HG03378 (cell line): ENCODE measurements around the gene PHF14.

Source experiments
- ATAC-seq: cut with Tn5 transposase; IDR thresholded peaks from one replicate; pipeline ENCODE4 v1.9.1; 2021; ENCODE audit warnings: mild to moderate bottlenecking, moderate library complexity; ENCODE audit not compliant: unreplicated experiment

Gene PHF14

DNA sequence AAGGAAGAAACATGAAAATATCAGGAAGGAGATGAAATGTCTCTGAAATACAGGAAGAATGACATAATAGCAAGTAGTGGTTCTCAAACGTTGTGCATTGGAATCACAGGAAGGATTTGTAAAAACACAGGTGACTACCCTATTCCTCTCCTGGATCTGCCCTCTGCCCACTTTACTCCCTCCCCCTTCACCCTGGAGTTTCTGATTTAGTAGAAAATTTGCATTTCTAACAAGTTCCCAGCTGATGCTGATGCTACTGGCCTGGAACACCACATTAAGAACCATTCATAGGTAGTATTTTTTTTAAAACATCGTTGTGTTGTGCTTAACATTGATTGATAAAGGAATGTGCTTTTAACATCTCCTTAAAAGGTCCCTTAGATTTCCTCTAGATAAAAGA, 130.9 kb downstream of the PHF14 start:
- ATAC-seq, result no peak

DNA sequence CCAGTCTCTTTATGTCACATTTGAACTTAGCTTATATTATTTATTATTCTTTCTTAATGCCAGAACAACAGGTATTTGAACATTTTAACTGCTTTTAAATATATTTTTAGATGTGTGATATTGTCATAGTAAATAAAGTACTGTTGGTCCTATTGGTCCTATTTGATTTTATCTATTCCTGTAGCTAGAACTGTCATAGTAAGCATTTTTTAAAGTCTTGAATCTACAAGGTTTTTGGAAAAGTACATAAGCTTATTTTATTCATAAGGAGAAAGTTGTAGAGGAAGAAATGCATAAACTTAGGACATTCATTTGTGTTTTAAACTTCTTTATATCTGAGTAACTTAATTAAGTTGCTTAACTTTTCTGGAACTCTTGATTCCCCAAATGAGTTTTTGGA, 136.0 kb downstream of the PHF14 start:
- no peak for ATAC-seq

DNA sequence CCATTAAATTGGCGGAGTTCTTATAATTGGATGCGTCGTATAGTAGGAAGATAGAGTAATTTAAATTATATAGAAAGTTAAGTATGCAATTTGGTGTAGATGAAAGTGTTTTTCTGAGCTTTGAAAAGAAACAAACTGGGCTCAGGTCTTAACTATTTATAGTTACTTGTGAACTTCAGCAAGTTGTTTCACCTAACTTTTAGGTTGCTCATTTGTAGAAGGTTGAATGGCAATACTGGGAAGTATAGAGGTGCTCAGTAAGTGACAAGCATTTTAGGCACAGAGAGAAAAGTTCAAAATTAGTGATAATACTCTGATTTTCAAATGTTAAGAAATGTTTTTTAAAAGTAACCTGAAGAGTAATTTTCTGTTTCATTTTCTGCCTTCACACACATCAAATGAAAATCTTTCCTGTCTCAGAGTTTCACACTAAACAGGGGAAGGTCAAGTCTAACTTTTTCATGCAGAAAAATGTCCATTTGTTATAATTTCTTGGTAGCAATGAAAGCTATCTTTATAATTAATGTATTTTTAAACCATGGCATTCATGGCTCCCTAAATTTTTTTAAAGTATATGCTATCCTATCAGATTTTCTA, 146.5 kb downstream of the PHF14 start:
- ATAC-seq, result peak; percentile 55

DNA sequence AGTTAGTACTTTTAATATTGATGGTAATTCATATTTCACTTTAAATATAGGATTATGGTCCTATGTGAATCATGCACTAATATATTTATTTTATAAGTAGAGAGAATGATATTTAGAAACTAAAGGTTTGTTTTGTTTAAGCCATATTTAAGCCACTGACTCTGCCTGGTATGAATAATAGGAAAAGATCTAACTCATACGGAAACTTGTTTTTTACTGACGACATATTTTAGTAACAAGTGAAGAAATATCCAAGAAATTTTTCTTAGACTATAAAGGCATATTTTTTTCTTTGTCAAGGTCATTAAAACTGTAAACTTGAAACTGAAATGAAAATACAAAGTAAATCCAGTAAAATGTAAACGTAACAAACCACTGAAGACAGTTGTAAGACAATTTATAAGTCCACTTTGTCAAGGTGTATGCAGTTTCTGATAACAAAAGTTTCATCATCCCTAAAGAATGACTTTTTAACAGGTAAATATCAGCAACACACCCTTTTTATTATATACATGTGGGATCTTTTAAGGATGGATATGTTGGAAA, 147.1 kb downstream of the PHF14 start:
- peak; percentile 52 for ATAC-seq

DNA sequence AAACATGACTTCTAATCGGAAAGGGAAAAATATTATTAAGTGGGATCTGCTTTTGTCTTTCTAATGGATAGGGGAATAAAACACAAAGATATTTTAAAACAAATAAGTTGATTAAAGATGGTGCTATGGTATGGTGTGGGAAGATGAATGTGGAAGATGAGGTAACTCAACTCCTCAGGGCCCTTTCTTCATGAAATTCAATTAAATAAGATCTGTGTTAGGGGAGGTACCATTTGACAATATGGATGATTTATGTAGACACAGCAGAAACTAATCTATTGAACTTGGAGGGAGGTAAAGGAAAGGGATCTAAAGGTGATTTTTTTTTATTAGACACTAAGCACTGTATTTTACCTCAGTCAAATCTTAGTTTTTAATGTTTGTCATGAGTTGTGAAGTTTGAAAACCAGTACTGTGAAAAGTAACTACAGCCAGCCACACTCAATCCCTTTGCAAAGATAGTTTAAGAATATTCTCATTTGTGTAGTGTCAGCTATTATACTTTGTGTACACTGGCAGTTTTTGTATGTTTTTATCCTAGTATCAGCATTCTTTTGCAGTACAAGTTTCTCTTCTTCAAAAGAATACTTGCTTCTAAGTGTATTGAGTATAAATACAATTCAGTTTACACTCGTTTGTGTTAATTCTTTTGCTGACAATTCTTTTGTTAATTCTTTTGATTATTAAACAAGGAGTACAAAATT, 151.3 kb downstream of the PHF14 start:
- no peak for ATAC-seq

DNA sequence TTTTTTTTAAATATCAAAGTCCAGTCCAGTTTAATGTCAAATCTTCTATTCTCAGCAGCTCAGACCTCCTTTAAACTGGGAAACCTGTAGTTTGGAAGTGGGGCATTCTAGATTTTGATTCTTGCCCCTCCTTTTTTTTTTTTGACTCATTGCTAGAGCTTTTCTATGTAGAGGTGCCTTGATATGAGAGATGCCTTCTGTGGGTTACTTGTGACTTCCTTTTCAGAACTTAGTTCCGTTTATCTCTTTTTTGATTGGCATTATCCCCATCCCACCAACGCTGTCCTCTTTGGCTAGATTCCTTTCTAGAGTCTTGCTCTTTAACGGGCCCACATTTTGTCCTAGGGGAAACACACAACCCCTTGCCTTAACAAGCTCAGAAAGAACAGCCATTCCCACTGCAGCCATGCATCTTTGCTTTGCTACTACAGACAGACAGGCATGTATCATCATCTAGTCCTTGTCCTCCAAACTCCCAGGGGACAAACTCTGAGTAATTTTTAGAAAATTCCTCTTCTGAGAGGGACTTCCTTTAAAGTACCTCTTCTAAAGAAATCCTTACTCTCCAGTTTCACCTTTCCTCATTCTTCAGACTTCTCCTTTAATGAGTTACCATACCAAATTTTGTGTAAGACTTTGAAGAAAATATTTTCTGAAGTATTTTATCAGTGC, 153.6 kb downstream of the PHF14 start:
- ATAC-seq, result peak; percentile 49

DNA sequence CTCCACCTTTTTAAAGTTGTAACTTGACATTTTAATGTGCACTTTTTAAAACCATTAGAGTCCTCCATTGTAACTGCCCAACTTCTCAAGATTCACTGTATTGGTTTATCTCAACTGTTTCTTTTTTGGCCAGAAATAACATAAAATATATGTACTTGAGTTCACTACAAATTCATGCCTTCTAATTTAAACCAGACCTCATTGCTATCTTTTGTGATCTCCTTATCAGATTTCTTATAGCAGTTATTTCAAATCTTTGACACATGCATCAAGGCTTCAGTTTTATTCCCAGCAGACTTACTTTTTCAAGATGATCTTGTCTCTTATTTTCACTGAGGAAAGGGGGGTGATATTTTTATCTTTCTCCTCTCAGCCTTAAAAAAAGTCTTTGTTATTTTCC, 154.3 kb downstream of the PHF14 start:
- ATAC-seq, result no peak

DNA sequence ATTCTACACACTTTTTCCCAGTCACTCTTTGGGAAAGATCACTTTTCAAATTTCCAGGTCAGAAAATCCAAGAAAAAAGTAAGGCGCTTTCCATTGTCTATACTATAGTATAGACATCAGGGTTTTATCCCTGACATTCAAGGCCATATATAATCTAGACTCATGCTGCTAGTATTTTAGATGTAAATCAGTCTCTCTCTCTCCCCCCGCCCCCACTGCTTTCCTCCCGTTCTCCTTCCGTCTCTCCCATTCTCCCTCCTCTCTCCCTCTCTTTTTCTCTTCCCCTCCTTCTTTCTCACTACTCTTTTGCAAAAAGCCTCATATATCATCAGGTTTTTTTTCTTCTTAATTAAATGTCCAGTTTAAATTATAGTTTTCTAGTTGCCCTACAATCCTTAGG, 154.8 kb downstream of the PHF14 start:
- ATAC-seq, result no peak

DNA sequence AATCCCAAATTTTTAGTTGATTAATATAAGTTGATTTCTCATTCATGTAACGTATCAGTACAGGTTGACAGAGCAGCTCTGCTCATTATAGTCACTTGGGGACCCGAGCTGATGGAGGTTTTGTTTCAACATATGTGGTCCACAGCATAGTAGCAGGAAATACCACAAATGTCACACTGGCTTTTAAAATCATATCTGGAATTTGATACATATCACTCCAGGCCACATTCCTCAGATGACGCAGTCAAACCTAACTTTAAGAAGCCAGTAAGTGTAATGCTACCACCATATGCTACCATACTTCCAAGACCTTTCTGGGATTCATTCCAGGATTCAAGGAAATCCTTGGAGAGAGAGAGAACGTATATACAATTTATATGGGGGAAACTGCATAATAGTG, 156.3 kb downstream of the PHF14 start:
- no peak for ATAC-seq

DNA sequence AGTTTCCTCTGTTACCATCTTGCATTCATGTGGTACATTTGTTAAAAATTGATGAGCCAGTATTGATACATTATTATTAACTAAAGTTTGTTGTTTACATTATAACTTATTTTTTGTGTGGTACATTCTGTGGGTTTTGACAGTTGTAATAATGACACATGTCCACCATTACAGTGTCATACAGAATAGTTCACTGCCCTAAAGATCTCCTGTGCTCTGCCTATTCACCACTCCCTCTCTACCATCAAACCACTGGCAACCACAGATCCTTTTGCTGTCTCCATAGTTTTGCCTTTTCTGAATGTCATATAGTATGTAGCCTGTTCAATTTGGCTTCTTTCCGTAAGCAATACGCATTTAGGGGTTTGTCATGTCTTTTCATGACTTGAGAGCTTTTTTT, 156.9 kb downstream of the PHF14 start:
- no peak for ATAC-seq

DNA sequence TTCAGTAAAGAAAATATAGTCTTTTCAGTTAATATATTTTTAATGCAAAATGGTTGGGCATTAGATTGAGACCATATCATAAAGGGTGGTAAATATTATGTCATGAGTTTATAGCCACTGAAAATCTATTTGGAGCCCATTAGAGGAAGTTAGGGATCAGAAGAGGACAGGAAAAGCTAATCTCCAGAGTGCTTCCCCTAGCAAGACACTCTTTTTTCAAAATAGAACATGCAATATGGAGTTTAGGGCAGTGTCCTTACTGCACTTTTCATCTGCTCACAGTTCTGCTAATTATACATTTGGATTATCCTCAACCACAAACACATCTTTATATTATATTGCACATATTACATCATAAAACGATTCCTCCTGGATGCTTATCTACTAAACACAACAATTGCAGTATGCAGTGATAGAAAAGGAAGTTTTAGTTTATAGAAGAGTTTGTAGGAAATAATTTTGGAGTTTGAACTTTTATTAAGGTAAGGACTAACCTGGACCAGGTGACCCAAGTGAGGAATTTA, 159.8 kb downstream of the PHF14 start:
- no peak for ATAC-seq

DNA sequence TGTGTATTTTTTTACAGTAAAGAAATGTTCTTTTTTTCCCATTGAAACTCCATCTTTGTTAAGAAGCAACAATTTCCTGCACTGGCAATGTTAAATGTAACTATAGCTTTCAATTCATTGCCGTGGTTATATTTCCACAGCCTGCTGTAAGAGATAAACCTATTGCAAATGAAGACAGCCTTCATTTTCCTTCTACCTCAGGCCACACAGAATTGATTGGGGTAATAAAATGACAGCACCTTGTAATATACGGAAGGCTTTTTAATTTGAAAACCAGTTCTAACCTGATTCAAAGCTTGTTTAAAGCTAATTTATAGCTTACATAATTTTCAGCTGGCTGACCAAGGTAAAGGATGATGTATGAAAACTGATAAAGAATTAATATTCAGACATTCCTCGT, 161.9 kb downstream of the PHF14 start:
- ATAC-seq, result no peak

DNA sequence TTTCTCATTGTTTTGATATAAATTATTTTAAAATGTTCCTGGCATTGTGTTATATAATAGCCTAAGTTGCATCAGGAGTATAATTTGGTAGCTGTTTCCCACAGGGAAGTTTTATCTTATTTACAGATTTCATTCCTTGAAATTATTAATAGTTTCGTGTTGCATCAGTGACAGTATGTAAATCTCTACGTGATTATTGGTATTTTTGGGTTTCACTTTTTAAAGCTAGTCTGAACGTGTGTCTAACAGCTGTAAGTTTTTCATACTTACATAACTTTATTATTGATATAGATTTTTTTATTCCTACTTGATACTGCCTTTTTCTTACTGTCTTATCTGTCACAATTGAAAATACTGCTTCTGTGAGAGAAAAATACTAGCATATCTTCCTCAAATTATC, 167.9 kb downstream of the PHF14 start:
- ATAC-seq, result no peak

DNA sequence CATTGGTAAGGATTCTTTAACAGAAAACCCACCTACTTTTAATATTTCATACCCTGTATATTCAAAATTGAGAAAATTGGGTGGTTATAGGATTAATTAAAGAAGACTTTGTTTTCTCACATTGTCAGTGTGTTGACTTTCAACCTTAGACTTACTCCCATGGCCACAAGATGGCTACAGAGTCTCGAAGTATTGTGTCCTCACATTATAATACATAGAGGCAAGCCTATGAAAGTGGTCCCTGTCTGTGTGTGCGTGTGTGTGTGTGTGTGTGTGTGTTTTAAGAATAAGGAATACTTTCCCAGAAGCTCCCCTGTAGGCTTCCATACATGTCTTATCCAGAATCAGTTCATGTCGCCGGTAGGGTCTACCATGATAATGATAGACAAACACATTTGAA, 180.0 kb downstream of the PHF14 start:
- no peak for ATAC-seq

DNA sequence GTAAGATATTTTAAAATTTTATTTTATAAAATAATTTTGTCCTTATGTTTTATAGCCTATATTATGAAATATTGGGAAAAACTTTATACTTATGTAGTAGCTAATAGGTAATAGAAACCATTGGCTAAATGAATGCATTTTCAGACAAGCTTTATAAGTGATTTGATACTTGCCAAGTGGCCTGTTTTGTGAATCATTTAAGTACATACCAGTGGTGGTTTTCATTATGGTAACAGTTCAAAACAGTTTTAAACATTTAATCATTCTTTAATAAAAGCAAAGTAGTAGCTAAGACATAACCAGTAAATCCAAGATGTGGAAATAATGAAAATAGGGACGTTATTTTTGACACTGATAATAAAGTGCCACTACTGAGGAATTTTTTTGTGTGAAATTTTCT, 182.2 kb downstream of the PHF14 start:
- no peak for ATAC-seq

DNA sequence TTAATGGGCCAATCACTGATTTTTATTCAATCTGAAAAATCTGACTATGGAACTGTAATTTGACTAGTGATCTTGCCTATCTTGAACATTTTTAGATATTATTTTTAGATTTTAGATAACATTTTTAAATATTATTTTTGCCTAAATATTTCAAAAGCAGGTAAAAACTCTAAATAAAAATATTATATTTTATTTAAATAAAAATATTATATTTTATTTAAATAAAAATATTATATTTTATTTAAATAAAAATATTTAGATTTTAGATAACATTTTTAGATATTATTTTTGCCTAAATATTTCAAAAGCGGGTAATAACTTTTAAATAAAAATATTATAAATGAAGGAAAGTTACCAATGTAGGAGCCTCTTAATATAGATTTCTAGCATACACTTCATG, 187.8 kb downstream of the PHF14 start:
- ATAC-seq, result no peak

DNA sequence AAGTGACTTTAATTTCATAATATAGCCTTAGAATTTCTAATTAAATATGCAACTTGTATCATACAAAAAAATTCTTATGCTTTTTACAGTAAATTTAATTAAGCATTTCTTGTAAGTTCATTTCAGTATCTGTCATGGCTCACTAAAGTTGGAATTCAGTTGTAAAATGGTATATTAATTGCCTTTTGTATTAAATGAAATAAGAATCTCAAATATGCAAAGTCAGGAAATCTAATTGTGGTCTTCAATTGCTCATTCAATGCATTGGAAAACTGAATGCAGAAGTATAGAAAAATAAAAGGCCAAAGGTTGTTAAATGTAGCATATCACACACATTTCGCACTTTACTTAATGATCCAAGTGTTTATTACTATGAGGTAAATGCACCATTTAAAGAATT, 189.5 kb downstream of the PHF14 start:
- ATAC-seq, result no peak

DNA sequence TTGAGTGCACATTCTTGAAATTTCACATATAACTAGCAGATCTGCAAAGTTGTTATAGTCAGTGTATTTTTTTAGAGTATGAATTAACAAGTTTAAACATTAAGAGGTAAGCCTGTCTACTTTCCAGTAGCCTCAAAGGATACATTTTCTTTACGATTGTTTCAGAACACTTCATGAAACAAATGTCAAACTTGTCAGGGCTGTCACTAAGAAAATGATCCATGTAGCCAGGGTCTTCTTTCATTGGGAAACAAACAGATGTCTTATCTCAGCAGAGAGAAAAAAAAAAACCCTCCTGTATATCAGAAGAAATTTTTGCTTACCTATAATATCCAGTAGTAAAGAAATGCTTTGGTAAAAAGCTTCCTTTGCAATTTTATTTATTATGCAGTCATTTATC, 192.4 kb downstream of the PHF14 start:
- ATAC-seq, result no peak

DNA sequence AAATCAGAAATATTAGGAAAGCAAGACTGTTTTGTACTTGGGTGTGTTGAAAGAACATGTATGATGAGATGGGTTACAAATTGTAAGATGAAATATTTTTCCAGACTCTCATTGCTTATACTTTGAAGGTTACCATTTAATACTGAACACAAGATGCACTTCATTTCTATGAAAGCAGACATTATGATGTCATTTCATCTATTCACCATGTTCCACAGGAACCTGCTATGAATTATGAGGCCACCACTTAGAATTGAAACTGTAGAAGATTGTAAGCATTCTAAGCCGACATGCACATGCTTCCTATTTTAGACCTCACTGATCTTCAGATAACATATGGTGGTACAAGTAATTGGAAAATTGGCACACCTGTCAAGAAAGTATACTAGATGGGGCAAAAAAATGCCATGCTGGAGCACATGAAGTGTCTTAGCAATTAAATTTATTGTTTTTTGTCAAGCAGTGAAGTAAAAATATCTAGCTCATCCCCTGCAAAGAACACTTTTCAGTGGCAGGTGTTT, 195.0 kb downstream of the PHF14 start:
- ATAC-seq, result no peak

DNA sequence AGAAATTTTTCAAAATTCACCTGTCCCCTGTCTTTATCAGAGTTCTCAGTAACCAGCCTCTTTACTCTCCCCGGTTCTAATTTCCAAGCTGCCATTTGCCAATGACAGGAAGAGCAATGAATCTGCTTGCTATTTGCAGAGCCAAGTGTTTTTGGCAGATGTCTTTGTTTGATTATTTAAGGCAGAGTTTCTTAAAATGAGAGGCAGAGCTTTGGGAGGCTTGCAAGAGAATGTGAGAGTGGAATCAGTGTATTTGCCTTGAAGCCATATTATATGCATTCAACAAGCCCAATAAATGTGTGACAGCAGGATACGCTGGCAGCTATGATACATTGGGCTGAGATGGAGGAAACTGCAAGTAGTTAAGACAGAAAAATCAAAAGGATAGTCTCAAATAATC, 196.5 kb downstream of the PHF14 start:
- no peak for ATAC-seq

DNA sequence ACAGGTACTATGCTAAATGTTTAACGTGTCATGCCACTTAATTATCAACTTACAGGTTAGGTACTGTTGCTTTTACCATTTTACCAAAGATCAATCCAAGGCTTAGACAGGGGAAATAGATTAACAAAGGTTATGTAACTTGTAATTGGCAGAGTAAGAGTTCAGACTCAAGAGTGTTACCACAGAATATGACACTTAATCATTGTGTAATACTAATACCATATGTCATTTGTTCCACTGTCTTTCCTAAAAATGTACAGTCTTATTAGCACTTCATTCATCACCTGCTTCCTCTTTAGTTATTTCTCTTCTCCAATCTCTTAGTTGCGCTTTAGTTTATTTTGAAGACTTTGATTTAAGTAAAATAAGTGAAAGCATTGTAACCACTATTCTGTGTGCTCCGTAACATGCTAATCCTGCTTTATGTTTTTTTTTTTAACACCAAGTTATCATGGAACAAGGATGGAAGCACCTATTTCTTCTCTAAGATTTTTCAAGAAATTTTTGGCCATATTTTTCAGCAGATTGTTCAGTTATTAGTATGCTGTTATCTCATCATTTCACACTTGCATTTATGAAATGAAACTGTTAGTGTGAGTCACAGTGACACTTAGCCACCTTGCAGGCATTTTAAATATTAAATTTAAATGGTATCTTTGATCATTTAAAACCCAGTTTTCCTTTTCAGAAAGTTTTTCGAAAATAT, 197.3 kb downstream of the PHF14 start:
- ATAC-seq, result no peak
